Endothelial cell of umbilical vein (primary cell): ENCODE data around the gene ADCY9. TPM values are rescaled to one million over a fixed set of nuclear protein-coding genes. Genes with fewer than 3 reads are reported as not detected.

Experiments
- BruUV-seq: library from RNA; stranded (reverse); fragments of 400-500 nt; replicated peaks from 2 replicates; lab custom pipeline; 2021; lab: Mats Ljungman, UMichigan
- CTCF ChIA-PET: fragments of 300-600, 350-600 bp; sonication (Branson Sonifier 250); formaldehyde crosslinking; loops from one replicate; lab custom pipeline; 2021; ENCODE audit warnings: antibody characterized with exemption, inconsistent platforms; lab: Charles Lee
- POLR2A ChIA-PET: fragments of 300-600, 350-600 bp; sonication (Branson Sonifier 250); formaldehyde crosslinking; loops from one replicate; lab custom pipeline; 2021; ENCODE audit warnings: antibody characterized with exemption, inconsistent platforms; lab: Charles Lee
- DNase-seq: peaks from one replicate; pipeline ENCODE4 v3.0.0-alpha.2; 2011; ENCODE audit warnings: low read depth, low spot score
- FAIRE-seq: peaks from 2 replicates; lab custom pipeline; 2011; peaks lifted over from hg19 to GRCh38; lab: Jason Lieb, UNC
- H2AFZ ChIP-seq: 2 replicates; pipeline ENCODE4 v1.6.0; 2012; ENCODE audit warnings: low read depth, low read length, control low read depth, inconsistent platforms
- H3K27ac ChIP-seq: 2 replicates; pipeline ENCODE4 v1.5.1; 2011; ENCODE audit warnings: low read depth, mild to moderate bottlenecking, control low read depth, low read length, moderate library complexity; ENCODE audit not compliant: insufficient read depth
- H3K27me3 ChIP-seq, 2 experiments: 2 replicates each; pipeline versions ENCODE4 v1.6.0 to v1.6.1; 2011; ENCODE audit warnings: low read length in 2 of 2, mixed read lengths in 1 of 2; ENCODE audit not compliant: control insufficient read depth in 2 of 2, insufficient read depth in 2 of 2
- H3K36me3 ChIP-seq, 2 experiments: 2 replicates in 1 of 2; 3 replicates in 1 of 2; pipeline ENCODE4 v1.5.1; 2011; ENCODE audit warnings: low read length in 2 of 2, mild to moderate bottlenecking in 1 of 2, moderate library complexity in 1 of 2; ENCODE audit not compliant: control insufficient read depth in 2 of 2, insufficient read depth in 2 of 2; ENCODE audit errors: extremely low read depth in 1 of 2
- H3K4me1 ChIP-seq: 3 replicates; pipeline ENCODE4 v1.5.1; 2011; ENCODE audit warnings: mild to moderate bottlenecking, low read length; ENCODE audit not compliant: control insufficient read depth, insufficient read depth; ENCODE audit errors: extremely low read depth
- H3K4me2 ChIP-seq: 2 replicates; pipeline ENCODE4 v1.6.1; 2011; ENCODE audit warnings: low read length, control low read depth, mixed read lengths; ENCODE audit not compliant: insufficient read depth
- H3K4me3 ChIP-seq, 3 experiments: fragments of 200-600 bp in 1 of 3; sonication (generic), shearing (Covaris generic) in 1 of 3; replicated peaks in 1 of 3; 2 replicates each; pipeline ENCODE4 v1.5.1; 2011 to 2016; ENCODE audit warnings: control low read depth in 3 of 3, low read length in 3 of 3, mild to moderate bottlenecking in 2 of 3, inconsistent platforms in 1 of 3, low read depth in 1 of 3, moderate library complexity in 1 of 3; ENCODE audit not compliant: insufficient read depth in 1 of 3
- H3K79me2 ChIP-seq: 2 replicates; pipeline ENCODE4 v1.6.0; 2012; ENCODE audit warnings: low read length, inconsistent platforms; ENCODE audit not compliant: control insufficient read depth, insufficient read depth
- H3K9ac ChIP-seq: replicated peaks from 2 replicates; pipeline ENCODE3; 2011; ENCODE audit warnings: low read length, control low read depth; ENCODE audit not compliant: insufficient read depth; ENCODE audit errors: extremely low read depth
- H3K9me1 ChIP-seq: replicated peaks from 3 replicates; pipeline ENCODE4 v1.6.0; 2011; ENCODE audit warnings: mild to moderate bottlenecking, low read length; ENCODE audit not compliant: control insufficient read depth, insufficient read depth; ENCODE audit errors: extremely low read depth
- H3K9me3 ChIP-seq: replicated peaks from 2 replicates; pipeline ENCODE4 v1.5.1; 2012; ENCODE audit warnings: low read length, inconsistent platforms; ENCODE audit not compliant: control insufficient read depth, insufficient read depth
- H4K20me1 ChIP-seq: replicated peaks from 2 replicates; pipeline ENCODE3; 2011; ENCODE audit warnings: mild to moderate bottlenecking, low read length; ENCODE audit not compliant: control insufficient read depth, insufficient read depth; ENCODE audit errors: extremely low read depth
- EZH2 ChIP-seq: IDR thresholded peaks from 2 replicates; pipeline ENCODE4 v1.6.1; 2012; ENCODE audit warnings: borderline replicate concordance, low read depth, mild to moderate bottlenecking, moderate library complexity, low read length, inconsistent platforms; ENCODE audit not compliant: severe bottlenecking
- FOS ChIP-seq: IDR thresholded peaks from 2 replicates; pipeline ENCODE4 v1.6.1; 2011; ENCODE audit warnings: mild to moderate bottlenecking, low read length, moderate library complexity, borderline replicate concordance; ENCODE audit not compliant: insufficient read depth
- GATA2 ChIP-seq: IDR thresholded peaks from 2 replicates; pipeline ENCODE4 v1.7.0; 2011; ENCODE audit warnings: low read depth, mild to moderate bottlenecking, moderate library complexity, mixed read lengths, low read length; ENCODE audit not compliant: insufficient read length, insufficient read depth
- JUN ChIP-seq: IDR thresholded peaks from 2 replicates; pipeline ENCODE4 v1.6.1; 2011; ENCODE audit warnings: borderline replicate concordance, low read depth; ENCODE audit not compliant: insufficient read length, insufficient read depth
- MYC ChIP-seq: IDR thresholded peaks from one replicate; pipeline ENCODE4 v1.6.1; 2011; ENCODE audit warnings: mild to moderate bottlenecking, low read depth, low read length
- POLR2A ChIP-seq: IDR thresholded peaks from 2 replicates; pipeline ENCODE4 v1.6.1; 2012; ENCODE audit warnings: low read depth, mild to moderate bottlenecking, control low read depth, low read length
- POLR2AphosphoS5 ChIP-seq: IDR thresholded peaks from 2 replicates; pipeline ENCODE4 v1.6.1; 2012; ENCODE audit warnings: low read depth, mild to moderate bottlenecking, control low read depth, low read length, moderate library complexity; ENCODE audit not compliant: insufficient read depth
- dilution Hi-C: fragments of 300-500 bp; cut with MboI; formaldehyde crosslinking; loops from one replicate; pipeline ENCODE4 v1.15.0; 2019; ENCODE audit warnings: low sequenced_read_pairs; ENCODE audit not compliant: extremely low pct_ligation_motif_present
- intact Hi-C: fragments of 100-400 bp; cut with micrococcal nuclease; formaldehyde crosslinking; loops from one replicate; pipeline ENCODE4 v1.10.0; 2022
- polyA plus RNA-seq, 4 experiments: library from polyadenylated mRNA; depleted of rRNA in 3 of 4; stranded (reverse) in 3 of 4; unstranded in 1 of 4; fragments of >200 nt; gene quantifications; 2 replicates each; pipeline versions ENCODE4 v1.2.1 to v1.2.3, GENCODE V29; 2011 to 2012; ENCODE audit warnings: missing spikeins in 1 of 4
- total RNA-seq: library from RNA; stranded (reverse); gene quantifications from 2 replicates; pipeline ENCODE4 v1.2.3, GENCODE V29; 2021
- TF ChIP-seq, protein P1 (sequence below), 2 donors: IDR thresholded peaks; 1 replicate in 1 of 2; 2 replicates in 1 of 2; pipeline ENCODE4 v1.5.1; 2011; ENCODE audit warnings: low read length in 2 of 2, mild to moderate bottlenecking in 2 of 2, moderate library complexity in 2 of 2, control low read depth in 1 of 2, inconsistent platforms in 1 of 2, low read depth in 1 of 2; ENCODE audit not compliant: insufficient read depth in 1 of 2; ENCODE audit errors: extremely low read depth in 1 of 2
- TF ChIP-seq, protein P2 (sequence below): IDR thresholded peaks from 2 replicates; pipeline ENCODE4 v1.6.1; 2011; ENCODE audit not compliant: insufficient read depth, insufficient read length

Gene ADCY9
- total and polyA plus RNA-seq, 2 donors (not counting 3 experiments of a cell fraction or from before 2014, with no cell fraction given): 6.8 to 14.0 TPM

DNA sequence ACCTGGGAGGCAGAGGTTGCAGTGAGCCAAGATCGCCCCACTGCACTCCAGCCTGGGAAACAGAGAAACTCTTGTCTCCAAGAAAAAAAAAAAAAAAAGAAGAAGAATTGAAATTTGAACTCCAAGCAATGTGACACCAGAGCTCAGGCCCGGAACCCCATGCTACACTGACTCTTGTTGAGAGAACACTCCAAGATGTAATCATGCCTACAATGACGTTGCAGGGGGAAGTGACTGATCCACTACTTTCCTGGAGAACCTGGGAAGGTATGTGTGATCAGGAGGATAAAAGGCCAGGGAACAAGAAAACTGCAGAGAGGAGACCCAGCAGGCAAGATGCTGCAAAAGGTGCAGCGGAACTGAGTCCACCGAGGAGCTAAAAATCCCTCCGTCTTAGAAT is 57.9 kb downstream of the ADCY9 start:
- BruUV-seq: no TSS peak

DNA sequence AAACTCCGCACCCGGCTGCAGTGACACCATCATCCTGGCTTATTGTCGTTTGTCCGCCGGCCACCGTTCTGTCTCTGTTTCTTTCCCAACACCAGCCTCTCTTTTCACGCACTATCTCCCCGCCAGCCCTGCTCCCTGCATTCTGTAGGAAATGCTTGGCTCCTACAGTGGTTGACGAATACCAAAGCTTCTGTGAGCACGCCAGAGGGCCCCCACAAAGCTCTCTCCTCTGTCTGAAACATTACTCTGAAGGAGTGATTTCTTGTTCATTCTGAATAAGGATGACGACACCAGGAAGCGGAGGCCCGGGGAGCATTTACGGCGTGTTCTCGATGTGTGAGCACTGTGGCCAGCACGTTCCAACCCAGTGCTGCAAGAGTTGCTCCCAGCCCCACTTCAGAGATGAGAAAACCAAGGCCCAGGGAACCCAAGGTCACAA is 58.8 kb downstream of the ADCY9 start:
- no peak overlapping the region for H3K4me2 ChIP-seq
- DNase-seq: no peak
- no peak for TF ChIP-seq GATA2
- no peak for TF ChIP-seq JUN
- TF ChIP-seq, protein P1, sequence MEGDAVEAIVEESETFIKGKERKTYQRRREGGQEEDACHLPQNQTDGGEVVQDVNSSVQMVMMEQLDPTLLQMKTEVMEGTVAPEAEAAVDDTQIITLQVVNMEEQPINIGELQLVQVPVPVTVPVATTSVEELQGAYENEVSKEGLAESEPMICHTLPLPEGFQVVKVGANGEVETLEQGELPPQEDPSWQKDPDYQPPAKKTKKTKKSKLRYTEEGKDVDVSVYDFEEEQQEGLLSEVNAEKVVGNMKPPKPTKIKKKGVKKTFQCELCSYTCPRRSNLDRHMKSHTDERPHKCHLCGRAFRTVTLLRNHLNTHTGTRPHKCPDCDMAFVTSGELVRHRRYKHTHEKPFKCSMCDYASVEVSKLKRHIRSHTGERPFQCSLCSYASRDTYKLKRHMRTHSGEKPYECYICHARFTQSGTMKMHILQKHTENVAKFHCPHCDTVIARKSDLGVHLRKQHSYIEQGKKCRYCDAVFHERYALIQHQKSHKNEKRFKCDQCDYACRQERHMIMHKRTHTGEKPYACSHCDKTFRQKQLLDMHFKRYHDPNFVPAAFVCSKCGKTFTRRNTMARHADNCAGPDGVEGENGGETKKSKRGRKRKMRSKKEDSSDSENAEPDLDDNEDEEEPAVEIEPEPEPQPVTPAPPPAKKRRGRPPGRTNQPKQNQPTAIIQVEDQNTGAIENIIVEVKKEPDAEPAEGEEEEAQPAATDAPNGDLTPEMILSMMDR (IDR thresholded peaks at IDR 0.05; ENCODE audit: extremely low read depth in 1 of 2, insufficient read depth in 1 of 2, low read depth in 1 of 2, low read length in 2 of 2): no peak
- no peak for TF ChIP-seq EZH2
- TF ChIP-seq MYC: no peak
- TF ChIP-seq FOS: no peak
- TF ChIP-seq POLR2A: no peak
- TF ChIP-seq, protein P2, sequence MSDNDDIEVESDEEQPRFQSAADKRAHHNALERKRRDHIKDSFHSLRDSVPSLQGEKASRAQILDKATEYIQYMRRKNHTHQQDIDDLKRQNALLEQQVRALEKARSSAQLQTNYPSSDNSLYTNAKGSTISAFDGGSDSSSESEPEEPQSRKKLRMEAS: no peak
- no peak for TF ChIP-seq POLR2AphosphoS5
- intact Hi-C loops (no loop called here), dilution Hi-C loops (no loop called here)
- no peaks in the 10 kb centered on the region for H3K79me2 ChIP-seq
- BruUV-seq: no TSS peak
- FAIRE-seq: no peak
- no peaks in the 10 kb centered on the region for H3K27me3 ChIP-seq
- no peaks in the 10 kb centered on the region for H3K9me1 ChIP-seq
- H4K20me1 ChIP-seq: no peaks in the 10 kb centered on the region
- ChIA-PET CTCF (no interaction called here), POLR2A (no interaction called here)
- no peak overlapping the region for H2AFZ ChIP-seq
- H3K9me3 ChIP-seq: no peaks in the 10 kb centered on the region
- no peak overlapping the region for H3K4me3 ChIP-seq
- no peak overlapping the region for H3K9ac ChIP-seq
- no peak overlapping the region for H3K27ac ChIP-seq
- H3K4me1 ChIP-seq: peaks cover 24% of the 10 kb centered on the region
- no peaks in the 10 kb centered on the region for H3K36me3 ChIP-seq

More for the DNA sequence above, 57.9 kb downstream of the ADCY9 start:
- no peaks in the 10 kb centered on the region for H4K20me1 ChIP-seq
- H3K36me3 ChIP-seq: no peaks in the 10 kb centered on the region
- H3K4me2 ChIP-seq: no peak overlapping the region
- dilution Hi-C loops (no loop called here), intact Hi-C loops (no loop called here)
- H2AFZ ChIP-seq: no peak overlapping the region
- no peak for TF ChIP-seq POLR2AphosphoS5
- TF ChIP-seq, protein P2: no peak
- no peak for TF ChIP-seq MYC
- no peak for TF ChIP-seq FOS
- no peak for TF ChIP-seq GATA2
- H3K79me2 ChIP-seq: no peaks in the 10 kb centered on the region
- ChIA-PET CTCF (interaction anchor here (0.6 to 1.2 kb wide), 5 partner anchors 12 to 116 kb away, joined by 3 to 5 read pairs (median 4); no protein-coding TSS in a partner anchor), POLR2A (no interaction called here)
- H3K4me3 ChIP-seq: no peak overlapping the region
- DNase-seq (no peak), FAIRE-seq (no peak)
- no peak overlapping the region for H3K9ac ChIP-seq
- no peaks in the 10 kb centered on the region for H3K9me1 ChIP-seq
- H3K27me3 ChIP-seq: no peaks in the 10 kb centered on the region
- H3K9me3 ChIP-seq: no peaks in the 10 kb centered on the region
- peaks cover 17% of the 10 kb centered on the region for H3K4me1 ChIP-seq
- H3K27ac ChIP-seq: no peak overlapping the region
